Sigmoid colon (tissue), 4 donors: Measurements from ENCODE around the gene LRRN1.

ENCODE experiments used
- EP300 ChIP-seq, 4 donors: sonication (generic); formaldehyde crosslinking; IDR thresholded peaks; one replicate each; pipeline ENCODE4 v1.6.1; 2017; ENCODE audit warnings: antibody characterized with exemption in 4 of 4
- POLR2A ChIP-seq, 2 donors: fragments of 450-650 bp; IDR thresholded peaks; one replicate each; pipeline ENCODE4 v1.6.1; 2016; ENCODE audit warnings: antibody characterized with exemption in 2 of 2, mild to moderate bottlenecking in 2 of 2, moderate library complexity in 2 of 2
- TF ChIP-seq, protein P1 (sequence below), 4 experiments: fragments of 450-650 bp in 3 of 4; fragments of 200-600 bp in 1 of 4; IDR thresholded peaks; one replicate each; pipeline ENCODE4 v1.5.1; 2016 to 2019; ENCODE audit warnings: antibody characterized with exemption in 4 of 4, mild to moderate bottlenecking in 3 of 4, moderate library complexity in 2 of 4

DNA sequence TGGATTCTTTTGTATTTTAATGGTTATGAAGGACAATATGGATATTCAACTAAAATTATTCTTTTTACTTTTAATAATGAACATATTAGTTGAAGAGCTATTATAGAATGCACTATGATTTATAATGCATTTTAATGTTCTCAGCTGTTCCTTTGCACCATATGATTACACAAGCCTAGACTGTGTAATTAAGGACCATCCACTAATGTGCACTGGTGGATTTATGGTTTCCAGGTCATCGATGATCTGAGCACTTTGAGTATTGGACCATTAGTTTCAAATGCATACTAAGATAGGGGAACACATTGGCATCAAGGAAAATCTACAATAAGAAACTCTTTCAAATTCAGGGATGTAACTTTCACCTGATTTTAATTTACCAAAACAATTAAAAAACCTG is 16.8 kb downstream of the LRRN1 start:
- TF ChIP-seq, protein P1, sequence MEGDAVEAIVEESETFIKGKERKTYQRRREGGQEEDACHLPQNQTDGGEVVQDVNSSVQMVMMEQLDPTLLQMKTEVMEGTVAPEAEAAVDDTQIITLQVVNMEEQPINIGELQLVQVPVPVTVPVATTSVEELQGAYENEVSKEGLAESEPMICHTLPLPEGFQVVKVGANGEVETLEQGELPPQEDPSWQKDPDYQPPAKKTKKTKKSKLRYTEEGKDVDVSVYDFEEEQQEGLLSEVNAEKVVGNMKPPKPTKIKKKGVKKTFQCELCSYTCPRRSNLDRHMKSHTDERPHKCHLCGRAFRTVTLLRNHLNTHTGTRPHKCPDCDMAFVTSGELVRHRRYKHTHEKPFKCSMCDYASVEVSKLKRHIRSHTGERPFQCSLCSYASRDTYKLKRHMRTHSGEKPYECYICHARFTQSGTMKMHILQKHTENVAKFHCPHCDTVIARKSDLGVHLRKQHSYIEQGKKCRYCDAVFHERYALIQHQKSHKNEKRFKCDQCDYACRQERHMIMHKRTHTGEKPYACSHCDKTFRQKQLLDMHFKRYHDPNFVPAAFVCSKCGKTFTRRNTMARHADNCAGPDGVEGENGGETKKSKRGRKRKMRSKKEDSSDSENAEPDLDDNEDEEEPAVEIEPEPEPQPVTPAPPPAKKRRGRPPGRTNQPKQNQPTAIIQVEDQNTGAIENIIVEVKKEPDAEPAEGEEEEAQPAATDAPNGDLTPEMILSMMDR (IDR thresholded peaks at IDR 0.05), result no peak
- TF ChIP-seq EP300 (IDR thresholded peaks at IDR 0.05) (no peak), POLR2A (IDR thresholded peaks at IDR 0.05) (no peak)
